Stimulated activated naive CD8-positive, alpha-beta T cell treated with anti-CD3 and anti-CD28 coated beads, Interleukin-15, amount 100 ng/mL, for 72 hours (primary cell): ENCODE results near the gene KCNJ15.
"Not testable (repeated sequence)": the region's sequence is repeated elsewhere in the genome, so short reads cannot be mapped to it uniquely, and the experiment has no call there.

Source experiments
- ATAC-seq: fragments of 150-1000 bp; cut with Tn5 transposase; 2 replicates; pipeline ENCODE4 v1.10.0; 2021; ENCODE audit warnings: mild to moderate bottlenecking, moderate library complexity
- DNase-seq, 2 donors: peaks; one replicate each; pipeline ENCODE4 v3.0.0; 2021 to 2022
- H3K27ac Mint-ChIP-seq, 2 donors: one replicate each; pipeline ENCODE4 v1.8.0; 2022; ENCODE audit warnings: mild to moderate bottlenecking in 2 of 2, mixed read lengths in 2 of 2, moderate library complexity in 2 of 2
- H3K27me3 Mint-ChIP-seq: one replicate; pipeline ENCODE4 v1.8.0; 2022; ENCODE audit warnings: mixed read lengths
- H3K4me1 Mint-ChIP-seq: one replicate; pipeline ENCODE4 v1.8.0; 2022; ENCODE audit warnings: mild to moderate bottlenecking, mixed read lengths
- H3K4me3 Mint-ChIP-seq, 2 donors: one replicate each; pipeline ENCODE4 v1.8.0; 2022; ENCODE audit warnings: mild to moderate bottlenecking in 2 of 2, mixed read lengths in 2 of 2, moderate library complexity in 1 of 2
- H3K9me3 Mint-ChIP-seq, 2 donors: one replicate each; pipeline ENCODE4 v1.8.0; 2022; ENCODE audit warnings: mixed read lengths in 2 of 2

KCNJ15 gene

GRCh38 chr21:38256599-38257302, at the start of gene KCNJ15:
Gene KCNJ15, plus strand, starts transcription at chr21:38256991. Its CDS starts 42,271 bp downstream, at chr21:38299262.
- Mint-ChIP-seq H3K9me3 (no peaks in the 10 kb centered on the region), H3K27ac (no peak within 1 kb of the TSS), H3K27me3 (peaks cover 81% of the 10 kb centered on the region), H3K4me3 (no peak within 1 kb of the TSS), H3K4me1 (no peaks in the 10 kb centered on the region)
- DNase-seq: no peak
- ATAC-seq: no peak

GRCh38 chr21:38208118-38208517, 48.7 kb upstream of the KCNJ15 start:
- no peaks in the 10 kb centered on the region for H3K9me3 Mint-ChIP-seq
- peak overlapping the region in 1 of 2 donors; percentile 66 for H3K27ac Mint-ChIP-seq
- DNase-seq: no peak
- H3K4me3 Mint-ChIP-seq: no peak overlapping the region
- H3K4me1 Mint-ChIP-seq: peaks cover 5% of the 10 kb centered on the region
- ATAC-seq: no peak
- H3K27me3 Mint-ChIP-seq: peaks cover 90% of the 10 kb centered on the region

GRCh38 chr21:38211321-38211720, 45.5 kb upstream of the KCNJ15 start:
- no peak for ATAC-seq
- DNase-seq: no peak
- Mint-ChIP-seq H3K4me1 (peaks cover 5% of the 10 kb centered on the region), H3K27me3 (peaks cover 65% of the 10 kb centered on the region), H3K4me3 (no peak overlapping the region), H3K27ac (no peak overlapping the region), H3K9me3 (no peaks in the 10 kb centered on the region)

DNA sequence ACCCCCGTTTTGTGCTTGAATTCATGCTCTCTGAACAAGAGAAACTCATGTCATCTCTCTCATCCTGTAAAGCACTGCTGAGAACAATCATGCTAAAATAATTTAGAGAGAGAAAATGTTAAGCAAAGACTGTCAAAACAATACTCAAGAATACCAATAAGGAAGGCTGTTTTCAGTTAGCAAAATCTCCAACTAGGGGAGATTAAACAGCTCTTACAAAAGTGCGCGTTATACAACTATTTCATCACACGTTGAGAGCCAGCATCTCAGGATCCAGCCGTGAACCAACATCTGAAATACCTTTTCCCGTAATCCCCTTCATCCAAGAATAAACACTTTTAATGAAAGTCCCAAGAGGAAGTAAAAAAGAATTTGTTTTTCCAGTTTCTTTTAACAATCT, 44.1 kb upstream of the KCNJ15 start:
- peaks cover 5% of the 10 kb centered on the region for H3K4me1 Mint-ChIP-seq
- no peaks in the 10 kb centered on the region for H3K9me3 Mint-ChIP-seq
- H3K4me3 Mint-ChIP-seq: no peak overlapping the region
- H3K27me3 Mint-ChIP-seq: peaks cover 52% of the 10 kb centered on the region
- ATAC-seq (no peak), DNase-seq (no peak)
- no peak overlapping the region for H3K27ac Mint-ChIP-seq

DNA sequence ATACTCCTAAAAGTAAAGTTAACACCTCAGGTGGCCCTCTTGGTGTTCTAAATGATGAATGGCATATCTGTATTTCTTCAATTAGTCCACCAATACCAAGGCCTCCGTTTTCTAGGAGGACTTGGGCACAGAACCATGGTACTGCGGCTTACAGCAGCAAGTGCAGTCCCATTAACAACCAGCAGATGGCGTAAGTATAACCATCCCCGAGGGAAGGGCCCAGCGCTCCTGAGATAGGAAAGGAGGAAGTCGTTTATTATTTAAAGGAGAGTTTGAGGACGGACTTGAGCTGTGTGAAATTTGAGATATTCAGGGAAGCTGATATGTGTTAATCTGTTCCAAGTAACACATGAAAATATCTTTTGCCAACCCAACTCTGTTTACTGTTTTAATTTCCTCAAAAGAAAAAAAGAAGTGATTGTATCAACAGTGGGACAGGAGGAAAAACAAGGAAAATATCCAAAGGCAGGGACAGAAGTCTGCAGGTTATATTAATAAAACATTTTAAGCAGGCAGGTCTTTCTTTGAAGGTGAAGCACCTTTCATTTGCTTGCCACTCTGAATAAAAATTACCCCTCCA, 37.7 kb upstream of the KCNJ15 start:
- ATAC-seq (peak; percentile 49), DNase-seq (peak; percentile 50 to 60)
- H3K9me3 Mint-ChIP-seq: peaks cover 7 to 15% of the 10 kb centered on the region in 2 donors
- H3K4me3 Mint-ChIP-seq: no peak overlapping the region
- H3K4me1 Mint-ChIP-seq: peaks cover 6% of the 10 kb centered on the region
- H3K27ac Mint-ChIP-seq: peak overlapping the region in 1 of 2 donors; percentile 93
- H3K27me3 Mint-ChIP-seq: no peaks in the 10 kb centered on the region

DNA sequence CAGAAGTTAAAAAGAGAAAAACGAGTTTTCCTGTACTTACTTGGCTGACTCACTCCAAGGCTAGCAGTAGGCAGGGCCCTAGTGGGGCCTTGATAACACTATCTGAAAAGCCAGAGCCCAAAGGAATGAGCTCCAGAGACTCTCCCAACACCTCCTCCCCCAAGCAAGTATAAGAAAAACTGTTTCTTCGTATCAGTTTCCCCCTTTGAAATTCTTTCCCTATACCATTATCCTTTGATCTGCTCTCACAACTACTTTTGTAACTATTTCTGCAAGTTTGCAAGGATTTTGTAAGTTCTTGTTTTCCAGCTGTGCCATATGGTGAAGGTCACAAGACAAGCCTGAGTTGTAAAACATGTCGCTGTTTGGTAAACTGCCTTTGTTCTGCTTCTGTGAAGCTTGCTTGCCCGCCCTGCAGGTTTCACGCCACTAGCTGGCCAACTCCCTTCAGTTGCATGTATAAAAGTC, 36.5 kb upstream of the KCNJ15 start:
- peaks cover 6% of the 10 kb centered on the region for H3K4me1 Mint-ChIP-seq
- ATAC-seq (no peak), DNase-seq (no peak)
- no peak overlapping the region for H3K4me3 Mint-ChIP-seq
- H3K27ac Mint-ChIP-seq: no peak overlapping the region
- H3K9me3 Mint-ChIP-seq: peaks cover 7 to 17% of the 10 kb centered on the region in 2 donors
- H3K27me3 Mint-ChIP-seq: no peaks in the 10 kb centered on the region

GRCh38 chr21:38221594-38221993, 35.2 kb upstream of the KCNJ15 start:
- Mint-ChIP-seq H3K4me3 (no peak overlapping the region), H3K27ac (no peak overlapping the region), H3K9me3 (peaks cover 7 to 21% of the 10 kb centered on the region in 2 donors), H3K4me1 (peaks cover 6% of the 10 kb centered on the region), H3K27me3 (no peaks in the 10 kb centered on the region)
- DNase-seq (no peak), ATAC-seq (peak; percentile 35)

- H3K4me3 Mint-ChIP-seq: no peak overlapping the region
- no peak for ATAC-seq
- peaks cover 4% of the 10 kb centered on the region for H3K4me1 Mint-ChIP-seq
- no peak for DNase-seq
- no peaks in the 10 kb centered on the region for H3K27me3 Mint-ChIP-seq
- peaks cover 24 to 39% of the 10 kb centered on the region in 2 donors for H3K9me3 Mint-ChIP-seq
- no peak overlapping the region for H3K27ac Mint-ChIP-seq
Measured at GRCh38 chr21:38223893-38224540, 32.8 kb upstream of the KCNJ15 start.

DNA sequence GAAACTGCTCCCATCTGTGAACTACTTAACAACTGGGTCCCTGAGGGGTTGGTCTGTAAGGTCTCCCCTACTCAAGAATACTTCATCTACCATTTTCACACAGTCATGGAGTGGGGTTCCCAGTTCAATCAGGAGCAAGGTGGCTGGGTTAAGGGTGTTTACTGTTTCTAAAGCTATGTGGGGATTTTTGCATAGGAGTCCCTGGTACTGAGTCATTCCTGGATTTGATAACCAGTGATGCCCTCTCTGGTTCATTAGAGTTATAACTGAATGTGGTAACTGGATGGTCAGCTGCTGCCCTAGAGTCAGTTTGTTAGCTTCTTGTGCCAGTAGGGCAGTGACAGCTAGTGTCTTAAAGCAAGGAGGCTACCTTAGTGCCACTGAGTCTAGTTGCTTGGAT, 29.4 kb upstream of the KCNJ15 start:
- Mint-ChIP-seq H3K27ac (no peak overlapping the region), H3K9me3 (peaks cover 41 to 53% of the 10 kb centered on the region in 2 donors), H3K4me1 (no peaks in the 10 kb centered on the region), H3K27me3 (no peaks in the 10 kb centered on the region), H3K4me3 (no peak overlapping the region)
- ATAC-seq (no peak), DNase-seq (no peak)

GRCh38 chr21:38228115-38228514, 28.7 kb upstream of the KCNJ15 start:
- Mint-ChIP-seq H3K9me3 (peaks cover 42 to 49% of the 10 kb centered on the region in 2 donors), H3K27me3 (no peaks in the 10 kb centered on the region), H3K4me3 (no peak overlapping the region), H3K27ac (peak overlapping the region in 1 of 2 donors; percentile 19), H3K4me1 (no peaks in the 10 kb centered on the region)
- ATAC-seq (no peak), DNase-seq (no peak)

GRCh38 chr21:38228537-38228936, 28.3 kb upstream of the KCNJ15 start:
- DNase-seq (no peak), ATAC-seq (no peak)
- H3K27me3 Mint-ChIP-seq: no peaks in the 10 kb centered on the region
- H3K4me3 Mint-ChIP-seq: no peak overlapping the region
- no peak overlapping the region for H3K27ac Mint-ChIP-seq
- peaks cover 41 to 50% of the 10 kb centered on the region in 2 donors for H3K9me3 Mint-ChIP-seq
- no peaks in the 10 kb centered on the region for H3K4me1 Mint-ChIP-seq

GRCh38 chr21:38229260-38229877, 27.4 kb upstream of the KCNJ15 start:
- no peaks in the 10 kb centered on the region for H3K4me1 Mint-ChIP-seq
- no peak overlapping the region for H3K4me3 Mint-ChIP-seq
- DNase-seq (no peak), ATAC-seq (no peak)
- H3K27ac Mint-ChIP-seq: no peak overlapping the region
- H3K9me3 Mint-ChIP-seq: peaks cover 35 to 42% of the 10 kb centered on the region in 2 donors
- H3K27me3 Mint-ChIP-seq: no peaks in the 10 kb centered on the region

- no peak overlapping the region for H3K4me3 Mint-ChIP-seq
- H3K27ac Mint-ChIP-seq: no peak overlapping the region
- H3K27me3 Mint-ChIP-seq: peaks cover 15% of the 10 kb centered on the region
- peaks cover 10% of the 10 kb centered on the region for H3K4me1 Mint-ChIP-seq
- ATAC-seq (no peak), DNase-seq (no peak)
- peaks cover 12 to 15% of the 10 kb centered on the region in 2 donors for H3K9me3 Mint-ChIP-seq
Measured at GRCh38 chr21:38234395-38235142, 22.2 kb upstream of the KCNJ15 start.

GRCh38 chr21:38235251-38235650, 21.5 kb upstream of the KCNJ15 start:
- Mint-ChIP-seq H3K9me3 (peaks cover 11 to 13% of the 10 kb centered on the region in 2 donors), H3K27me3 (peaks cover 15% of the 10 kb centered on the region), H3K4me1 (peaks cover 10% of the 10 kb centered on the region)
- DNase-seq, H3K27ac Mint-ChIP-seq, ATAC-seq, H3K4me3 Mint-ChIP-seq: not testable (repeated sequence)

- H3K27me3 Mint-ChIP-seq: peaks cover 15% of the 10 kb centered on the region
- no peak overlapping the region for H3K27ac Mint-ChIP-seq
- no peak for DNase-seq
- peaks cover 10% of the 10 kb centered on the region for H3K4me1 Mint-ChIP-seq
- no peak overlapping the region for H3K4me3 Mint-ChIP-seq
- no peak for ATAC-seq
- H3K9me3 Mint-ChIP-seq: peaks cover 5 to 6% of the 10 kb centered on the region in 2 donors
Measured at GRCh38 chr21:38236232-38236631, 20.6 kb upstream of the KCNJ15 start.
